HG03565 (cell line): ENCODE results near the gene ACR.

Experiments
- ATAC-seq: cut with Tn5 transposase; IDR thresholded peaks from one replicate; pipeline ENCODE4 v1.9.1; 2021; ENCODE audit warnings: mild to moderate bottlenecking, moderate library complexity; ENCODE audit not compliant: unreplicated experiment

Gene ACR

DNA sequence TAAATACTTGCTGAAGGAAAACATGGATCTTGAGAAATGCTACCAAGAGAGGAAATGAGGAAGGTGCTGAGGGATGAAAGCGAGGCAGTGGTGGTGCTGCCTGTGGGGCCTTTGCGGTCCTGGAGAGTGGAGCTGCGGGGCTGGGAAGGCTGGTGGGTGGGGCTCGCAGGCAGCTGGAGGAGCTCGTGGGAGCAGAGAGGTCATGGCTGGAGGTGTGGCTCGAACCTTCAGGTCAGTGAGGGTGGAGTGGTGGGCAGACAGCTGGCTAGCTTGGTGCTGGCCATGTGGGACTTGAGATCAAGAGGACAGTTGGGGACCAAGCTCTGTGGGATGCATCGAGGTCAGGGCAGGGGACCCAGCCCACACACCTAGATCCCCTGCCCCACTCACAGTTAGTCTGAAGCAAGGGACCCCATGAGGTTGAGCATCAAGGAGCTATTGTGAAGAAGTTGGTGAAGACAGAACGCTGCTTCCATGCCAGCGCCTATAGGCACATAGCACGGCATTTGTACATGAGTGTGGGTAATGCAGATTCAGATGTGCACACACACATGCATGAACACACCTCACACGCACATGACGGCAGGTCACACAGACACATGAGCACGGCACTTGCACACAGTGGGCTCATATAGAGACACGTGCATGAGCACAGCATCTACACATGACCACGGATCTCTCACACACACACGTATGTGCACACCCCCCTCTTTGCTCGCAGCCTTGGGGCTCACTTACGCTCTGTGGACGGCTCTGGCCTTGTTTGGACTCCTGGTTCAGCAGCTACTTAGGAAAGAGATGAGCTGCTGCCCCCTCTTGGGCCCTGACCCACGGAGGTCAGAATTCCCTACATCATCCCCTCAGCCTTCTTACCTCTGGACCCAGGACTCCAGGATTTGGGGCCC lies 34.9 kb upstream of the ACR start:
- ATAC-seq, result no peak

DNA sequence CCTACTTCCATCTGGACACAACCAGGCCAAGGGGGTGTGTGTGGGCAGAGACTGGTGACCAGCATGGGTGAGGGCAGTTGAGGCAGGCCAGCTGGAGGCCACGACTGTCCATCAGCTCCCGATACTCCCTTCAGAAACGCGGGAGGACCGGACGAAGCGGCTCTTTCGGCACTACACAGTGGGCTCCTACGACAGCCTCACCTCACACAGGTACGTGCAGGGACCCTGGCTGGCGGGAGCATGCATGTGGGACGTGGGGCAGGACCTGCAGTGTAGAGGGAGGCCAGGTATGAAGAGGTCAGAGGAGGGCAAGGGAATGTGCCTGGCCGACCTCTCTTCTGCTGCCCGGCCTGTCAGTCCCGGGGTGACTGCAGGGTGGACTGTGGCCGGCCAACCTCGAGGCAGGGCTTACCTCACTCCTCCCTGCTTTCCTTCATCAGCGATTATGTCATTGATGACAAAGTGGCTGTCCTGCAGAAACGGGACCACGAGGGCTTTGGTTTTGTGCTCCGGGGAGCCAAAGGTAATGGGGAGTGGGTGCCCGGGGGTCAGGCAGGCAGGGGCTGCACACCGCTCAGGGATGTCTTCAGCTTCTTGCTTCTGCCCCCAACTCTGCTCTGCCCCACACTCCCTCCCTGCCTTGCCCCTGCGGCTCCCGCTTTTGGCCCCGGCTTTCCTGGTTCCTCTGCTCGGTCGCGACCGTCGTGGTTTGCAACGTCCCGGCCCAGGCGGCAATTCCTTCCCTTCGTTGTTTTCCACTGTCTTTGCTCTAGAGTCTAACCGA lies 34.1 kb upstream of the ACR start:
- no peak for ATAC-seq

DNA sequence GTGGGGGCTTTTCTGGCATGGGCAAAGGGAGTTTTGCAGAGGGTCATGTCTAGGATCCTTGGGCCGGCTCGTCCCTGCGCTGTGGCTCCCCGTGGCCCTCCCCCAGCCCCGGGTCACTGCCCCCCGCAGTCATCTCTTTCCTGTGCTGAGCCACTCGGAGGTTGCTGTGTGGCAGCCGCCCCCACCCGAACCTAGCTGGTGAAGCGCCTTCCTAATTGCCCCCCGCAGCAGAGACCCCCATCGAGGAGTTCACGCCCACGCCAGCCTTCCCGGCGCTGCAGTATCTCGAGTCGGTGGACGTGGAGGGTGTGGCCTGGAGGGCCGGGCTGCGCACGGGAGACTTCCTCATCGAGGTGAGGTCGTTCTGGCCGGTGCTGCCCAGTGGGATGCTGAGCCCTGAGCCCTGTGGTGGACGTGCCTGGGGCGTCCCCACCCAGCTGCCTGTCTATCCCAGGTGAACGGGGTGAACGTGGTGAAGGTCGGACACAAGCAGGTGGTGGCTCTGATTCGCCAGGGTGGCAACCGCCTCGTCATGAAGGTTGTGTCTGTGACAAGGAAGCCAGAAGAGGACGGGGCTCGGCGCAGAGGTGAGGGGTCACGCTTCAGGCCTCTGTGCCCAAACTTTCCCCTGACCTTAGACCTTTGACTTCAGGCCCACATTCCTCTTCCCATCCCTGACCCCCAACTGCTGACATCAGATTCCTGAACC lies 33.3 kb upstream of the ACR start:
- ATAC-seq, result no peak

DNA sequence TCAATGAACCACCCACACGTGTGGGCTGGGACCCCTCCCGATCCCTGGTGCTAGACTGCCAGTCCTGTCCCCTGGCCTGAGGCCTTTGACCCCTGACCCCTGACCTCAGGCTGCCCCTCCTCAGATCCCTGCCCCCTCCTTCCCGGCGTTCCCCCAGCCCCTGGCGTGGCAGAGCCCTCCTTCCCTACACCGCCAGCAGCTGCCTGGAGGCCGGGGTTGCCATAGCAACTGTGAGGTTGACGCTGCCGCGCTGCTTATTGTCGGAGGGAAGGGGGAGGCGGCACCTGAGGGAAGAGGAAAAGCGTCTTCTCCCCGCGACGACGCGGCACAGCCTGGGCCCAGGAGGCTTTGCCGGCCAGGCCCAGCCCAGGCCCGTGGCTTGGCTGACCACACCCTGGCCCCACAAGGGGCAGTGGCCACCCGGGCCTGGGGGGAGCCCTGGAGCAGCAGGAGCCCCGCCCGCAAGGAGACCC lies 32.7 kb upstream of the ACR start:
- no peak for ATAC-seq

DNA sequence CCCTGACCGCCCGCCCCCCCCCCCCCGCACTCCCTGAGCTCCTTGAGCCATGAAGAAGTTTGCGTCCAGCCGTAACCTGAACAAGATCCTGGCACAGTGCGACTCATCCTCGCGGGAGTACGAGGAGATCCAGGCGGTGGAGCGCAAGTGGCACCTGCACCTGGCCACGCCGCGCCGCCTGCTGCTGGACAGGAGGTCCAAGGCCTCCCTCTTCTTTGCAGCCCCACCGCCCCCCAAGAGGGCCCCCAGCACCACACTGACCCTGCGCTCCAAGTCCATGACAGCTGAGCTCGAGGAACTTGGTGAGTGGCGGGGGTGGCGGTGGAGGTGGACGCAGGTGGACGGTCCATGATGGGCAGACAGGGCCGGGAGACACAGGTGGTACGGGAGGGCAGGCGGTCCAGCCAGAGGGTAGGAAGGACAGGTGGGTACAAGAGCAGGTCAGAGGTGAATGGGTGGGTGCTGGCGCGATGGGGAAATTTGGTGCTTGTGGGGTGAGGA lies 32.1 kb upstream of the ACR start:
- no peak for ATAC-seq

DNA sequence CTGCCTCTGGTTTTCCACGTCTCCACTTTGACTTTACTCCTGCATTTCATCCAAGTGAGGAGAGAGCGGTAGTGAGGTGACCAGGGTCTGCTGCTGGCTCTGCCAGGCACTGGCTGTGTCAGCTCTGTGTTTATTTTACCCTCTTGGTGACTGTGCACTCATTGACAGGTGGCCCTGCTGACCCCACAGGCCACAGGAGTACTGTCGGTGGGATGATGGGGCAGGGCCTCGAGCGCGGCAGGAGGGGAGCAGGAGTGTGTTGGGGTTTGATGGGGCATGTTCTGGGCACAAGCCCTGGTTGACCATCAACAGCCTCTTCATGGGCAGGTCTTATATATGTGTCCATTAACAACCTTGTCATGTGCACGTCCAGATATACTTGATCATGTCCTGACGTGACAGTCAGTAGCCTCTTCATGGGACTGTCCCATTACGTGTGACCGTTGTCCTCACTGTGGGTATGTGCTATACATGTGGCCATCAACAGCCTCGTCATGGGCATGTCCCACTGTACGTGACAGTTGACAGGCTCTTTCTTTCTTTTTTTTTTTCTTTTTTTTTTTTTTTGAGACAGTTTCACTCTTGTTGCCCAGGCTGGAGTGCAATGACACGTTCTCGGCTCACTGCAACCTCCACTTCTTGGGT lies 31.4 kb upstream of the ACR start:
- ATAC-seq, result no peak

DNA sequence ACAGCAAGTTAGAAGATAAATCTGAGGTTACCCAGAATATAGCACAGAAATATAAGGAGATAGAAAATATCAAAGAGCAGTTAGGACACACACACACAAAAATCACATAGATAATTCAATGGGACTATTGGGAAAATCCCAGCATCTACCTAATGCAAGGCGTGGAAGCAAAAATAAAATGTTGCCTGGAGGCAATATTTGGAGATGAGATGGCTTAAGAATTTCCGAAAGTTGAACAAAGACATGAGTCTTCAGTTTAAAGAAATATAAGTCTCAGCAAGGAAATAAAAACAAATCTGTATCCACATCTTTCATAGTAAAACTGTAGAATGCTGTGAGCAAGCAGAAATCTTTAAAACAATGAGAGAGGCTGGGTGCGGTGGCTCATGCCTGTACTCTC lies 29.5 kb upstream of the ACR start:
- ATAC-seq, result no peak

DNA sequence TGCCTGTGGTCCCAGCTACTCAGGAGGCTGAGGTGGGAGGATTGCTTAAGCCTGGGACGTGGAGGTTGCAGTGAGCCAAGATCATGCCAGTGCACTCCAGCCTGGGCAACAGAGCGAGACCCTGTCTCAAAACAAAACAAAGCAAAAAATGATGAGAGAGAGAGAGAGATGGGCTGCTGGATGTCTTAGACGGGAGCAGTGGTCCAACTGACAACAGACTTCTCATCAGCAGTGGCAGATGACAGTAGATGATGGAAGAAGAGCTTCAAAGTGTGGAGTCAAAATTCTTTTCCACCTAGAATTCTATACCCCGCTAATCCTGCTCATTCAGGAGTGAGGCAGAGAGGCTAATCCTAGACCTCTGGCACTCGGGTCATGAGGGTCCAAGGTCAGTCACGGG lies 29.0 kb upstream of the ACR start:
- no peak for ATAC-seq

DNA sequence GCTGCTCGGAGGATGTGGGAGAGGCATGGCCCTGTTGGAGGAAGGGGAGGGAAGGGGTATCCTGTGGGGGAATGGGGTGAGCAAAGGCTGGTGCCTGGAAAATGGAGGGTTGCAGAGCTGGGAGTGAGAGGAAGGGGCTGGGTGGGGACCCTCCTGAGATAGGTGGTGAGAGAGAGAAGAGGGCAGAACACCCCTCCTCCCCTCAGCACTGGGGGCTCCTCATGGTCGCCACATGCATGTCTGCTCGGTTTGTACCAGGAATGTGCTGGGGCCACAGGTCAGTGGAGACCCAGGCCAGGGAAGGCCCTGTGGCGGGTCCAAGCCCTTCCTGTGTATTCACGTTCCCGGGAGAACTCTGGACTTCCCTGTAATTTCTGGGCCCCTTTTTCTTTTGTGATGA lies 27.8 kb upstream of the ACR start:
- ATAC-seq, result no peak

DNA sequence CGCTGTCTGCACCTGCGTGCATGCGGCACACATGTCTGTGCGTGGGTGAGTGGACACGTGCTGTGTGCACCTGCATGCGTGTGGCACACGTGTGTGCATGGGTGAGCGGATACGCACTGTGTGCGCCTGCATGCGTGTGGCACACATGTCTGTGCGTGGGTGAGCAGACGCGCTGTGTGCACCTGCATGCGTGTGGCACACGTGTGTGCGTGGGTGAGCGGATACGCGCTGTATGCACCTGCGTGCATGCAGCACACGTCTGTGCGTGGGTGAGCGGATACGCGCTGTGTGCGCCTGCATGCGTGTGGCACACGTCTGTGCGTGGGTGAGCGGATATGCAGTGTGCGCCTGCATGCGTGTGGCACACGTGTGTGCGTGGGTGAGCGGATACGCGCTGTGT lies 27.1 kb upstream of the ACR start:
- no peak for ATAC-seq

DNA sequence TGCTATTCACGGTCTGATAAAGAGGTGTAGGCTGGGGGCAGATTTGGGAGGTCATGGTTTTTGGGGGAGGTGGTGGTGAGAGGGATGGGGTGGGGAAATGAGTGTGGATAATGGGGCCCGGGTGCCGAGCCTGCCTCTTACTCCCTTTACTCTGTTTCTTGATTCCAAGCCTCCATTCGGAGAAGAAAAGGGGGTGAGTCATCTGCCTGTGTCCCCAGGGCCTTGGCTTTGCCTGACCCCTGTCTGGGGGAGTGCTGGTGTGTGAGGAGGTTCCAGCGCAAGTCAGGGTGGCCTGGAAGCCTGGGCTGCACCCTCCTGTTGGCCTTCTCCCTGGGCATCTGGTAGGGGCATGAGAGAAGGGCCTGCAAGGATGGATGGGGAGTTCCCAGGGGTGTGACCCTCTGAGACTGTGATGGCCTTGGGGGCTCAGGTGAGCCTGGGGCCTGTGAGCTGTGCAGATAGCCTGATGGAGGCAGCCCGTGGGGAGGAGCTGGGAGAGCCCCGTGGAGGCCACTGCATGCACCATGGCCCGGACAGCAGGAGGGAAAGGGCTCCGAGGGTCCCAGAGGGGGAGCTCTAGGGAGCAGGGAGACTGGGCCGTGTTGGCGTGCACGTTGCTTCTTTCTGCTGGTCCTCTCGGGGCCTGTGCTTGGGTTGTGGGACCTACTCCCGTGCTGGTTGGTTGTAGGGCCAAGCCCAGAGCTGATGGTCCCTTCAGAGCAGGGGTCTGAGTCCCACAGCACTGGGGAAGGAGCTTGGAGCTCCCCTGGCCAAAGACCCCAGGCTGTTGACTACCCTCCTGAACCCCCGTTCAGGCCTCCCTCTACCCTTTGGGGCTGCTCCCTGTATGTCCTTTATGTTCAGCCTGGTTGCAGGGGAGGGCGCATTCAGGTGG lies 26.3 kb upstream of the ACR start:
- ATAC-seq, result no peak

DNA sequence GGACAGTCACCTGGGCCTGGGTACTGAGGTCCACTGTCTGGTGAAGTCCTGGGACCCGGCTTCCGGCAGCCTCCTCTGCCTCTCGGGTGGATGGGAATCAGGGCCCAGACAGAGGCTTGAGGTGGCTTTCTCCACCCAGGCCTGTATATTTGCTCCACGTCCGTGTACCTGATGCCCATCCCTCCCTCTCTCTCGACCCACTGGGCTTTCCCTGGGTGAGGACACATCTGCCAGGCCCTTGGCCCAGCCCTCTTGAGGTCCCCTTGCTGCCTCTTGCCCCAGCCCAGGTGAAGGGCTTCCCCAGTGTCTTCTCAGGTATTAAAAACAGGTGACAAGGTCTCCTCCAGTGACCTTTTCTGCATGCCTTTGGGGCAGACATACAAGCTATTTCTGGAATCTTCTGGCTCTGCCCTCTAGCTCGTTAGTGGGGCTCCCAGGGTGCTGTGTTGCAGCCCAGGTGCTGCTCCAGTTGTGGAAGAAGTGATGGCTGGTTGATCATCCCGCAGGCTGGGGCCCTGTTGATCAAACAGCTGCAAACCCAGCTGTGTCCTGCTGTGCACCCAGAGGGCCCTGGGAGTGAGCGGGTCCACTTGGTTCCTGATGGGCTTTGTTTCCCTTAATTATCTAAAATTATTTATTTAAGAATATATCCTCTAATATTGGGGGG lies 25.5 kb upstream of the ACR start:
- no peak for ATAC-seq

DNA sequence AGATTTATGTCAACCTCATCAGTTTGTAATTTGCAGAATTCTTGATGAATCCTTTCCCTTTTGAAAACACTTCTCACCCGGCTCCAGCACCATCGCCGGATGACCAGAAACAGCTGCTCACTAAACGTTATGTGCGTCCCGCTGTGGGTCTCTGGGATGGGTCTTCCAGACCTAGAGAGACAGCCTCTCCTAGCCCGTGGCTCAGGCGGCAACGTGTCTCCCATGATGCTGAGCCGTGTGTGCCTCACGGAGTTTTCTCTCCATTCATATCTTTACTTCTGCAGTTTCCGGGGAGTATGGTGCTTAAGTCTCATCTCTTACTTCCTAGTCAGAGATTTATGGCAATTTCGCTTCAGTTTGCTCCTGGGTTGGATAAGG lies 25.0 kb upstream of the ACR start:
- no peak for ATAC-seq

DNA sequence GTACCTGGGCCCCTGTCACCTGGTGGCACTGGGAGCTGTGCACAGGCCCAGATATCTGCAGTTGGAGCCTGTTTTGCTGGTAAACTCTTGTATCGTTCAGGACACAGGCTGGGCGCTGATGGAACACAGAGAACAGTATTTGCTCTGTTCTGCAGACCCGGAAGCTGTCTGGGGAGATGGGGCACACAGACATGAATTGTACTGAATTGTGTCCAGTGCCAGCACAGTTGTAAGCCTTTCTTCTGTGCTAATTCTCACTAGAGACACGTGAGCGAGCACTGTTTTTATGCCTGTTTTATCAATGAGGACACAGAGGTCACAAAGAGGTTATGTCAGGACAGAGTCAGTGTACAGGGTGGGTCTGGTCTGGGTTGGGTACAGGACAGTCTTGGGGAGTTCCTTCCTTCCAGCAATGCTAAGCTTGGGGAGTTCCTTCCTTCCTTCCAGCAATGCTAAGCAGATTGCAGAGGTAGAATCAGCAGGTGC lies 24.4 kb upstream of the ACR start:
- ATAC-seq, result no peak

DNA sequence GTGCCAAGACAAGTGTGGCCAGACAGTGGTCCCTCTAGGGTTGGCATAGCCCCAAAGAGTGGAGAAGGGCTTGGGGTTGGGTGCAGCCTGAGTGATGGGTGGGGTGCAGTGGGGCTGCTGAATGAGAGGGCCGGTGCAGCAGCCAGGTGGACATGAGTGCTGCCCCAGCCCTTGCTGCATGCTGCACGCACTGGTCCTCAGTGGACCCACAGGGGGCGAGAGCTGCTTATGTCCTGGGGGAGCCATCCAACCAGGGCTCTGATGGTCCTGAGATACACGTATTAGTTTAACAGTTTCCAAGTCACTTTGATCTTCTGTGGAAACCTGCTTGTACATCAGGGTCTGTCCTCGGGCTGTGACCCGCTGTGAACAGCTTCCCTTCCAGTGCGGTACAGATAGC lies 23.9 kb upstream of the ACR start:
- ATAC-seq, result no peak

DNA sequence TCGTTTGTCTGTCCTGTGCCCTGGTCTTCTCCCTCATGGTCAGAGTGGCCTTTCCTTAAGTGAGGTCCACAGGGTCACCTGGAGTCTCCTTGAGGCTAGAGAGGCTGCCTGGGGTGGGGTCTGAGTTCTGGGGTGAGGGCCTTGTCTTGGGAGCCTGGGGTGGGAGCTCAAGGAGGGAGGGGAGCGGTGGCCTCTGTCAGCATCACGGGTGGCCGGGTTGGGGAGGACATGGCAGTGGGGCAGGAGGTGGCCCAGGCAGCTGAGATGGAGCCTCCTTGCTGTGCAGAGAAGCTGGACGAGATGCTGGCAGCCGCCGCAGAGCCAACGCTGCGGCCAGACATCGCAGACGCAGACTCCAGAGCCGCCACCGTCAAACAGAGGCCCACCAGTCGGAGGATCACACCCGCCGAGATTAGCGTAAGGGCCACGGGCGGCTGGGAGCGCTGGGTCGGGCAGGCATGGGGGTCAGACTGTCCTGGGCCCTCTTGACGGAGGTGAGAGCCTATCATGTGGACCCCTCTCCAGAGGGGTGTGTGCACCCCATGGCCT lies 23.3 kb upstream of the ACR start:
- no peak for ATAC-seq

DNA sequence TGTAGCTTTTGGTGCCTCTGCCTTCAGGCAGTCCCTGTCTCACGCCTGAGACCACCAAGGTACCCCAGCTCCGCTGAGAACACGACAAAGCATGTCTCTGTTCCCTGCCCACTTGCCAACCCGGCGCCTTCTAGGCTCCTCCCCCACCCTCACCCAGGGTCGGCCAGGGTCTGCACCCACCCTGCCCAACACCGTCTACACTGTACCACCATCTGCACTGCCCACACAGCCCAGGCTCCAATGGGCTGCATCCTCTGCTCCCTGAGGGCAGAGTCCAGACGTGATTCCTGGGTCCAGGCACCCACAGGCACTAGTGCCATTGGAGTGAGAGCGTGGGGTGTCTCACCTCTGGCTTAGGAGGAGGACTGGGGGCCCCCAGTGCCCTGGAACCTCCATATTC lies 22.8 kb upstream of the ACR start:
- no peak for ATAC-seq

DNA sequence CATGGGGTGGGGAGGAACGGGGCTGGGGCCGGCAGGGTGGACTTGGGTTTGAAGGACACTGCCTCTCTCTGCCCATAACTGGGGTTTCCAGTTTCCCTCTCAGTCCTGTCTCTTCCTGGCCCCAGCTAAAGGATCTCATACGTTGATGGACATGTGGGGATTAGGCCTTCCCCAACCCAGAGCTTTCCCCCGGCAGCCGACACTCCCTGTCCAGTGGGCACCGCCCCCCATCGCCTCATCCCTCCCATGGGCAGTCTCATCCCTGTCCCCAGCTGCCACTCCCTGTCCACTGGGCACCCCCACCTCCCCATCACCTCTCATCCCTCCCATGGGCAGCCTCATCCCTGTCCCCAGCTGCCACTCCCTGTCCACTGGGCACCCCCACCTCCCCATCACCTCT lies 22.2 kb upstream of the ACR start:
- ATAC-seq, result no peak
